Heart left ventricle (tissue), 16 donors: ENCODE measurements around the gene TMEM135. TPM values are rescaled to one million over a fixed set of nuclear protein-coding genes. Genes with fewer than 3 reads are reported as not detected.

Experiments used
- ATAC-seq, 4 donors: fragments of 200-7000 bp; cut with Tn5 transposase; one replicate each; pipeline ENCODE4 v1.9.1; 2020 to 2022; ENCODE audit warnings: moderate library complexity in 4 of 4, mild to moderate bottlenecking in 3 of 4, moderate number of reproducible peaks in 1 of 4
- DNase-seq, 5 donors: peaks; one replicate each; pipeline ENCODE4 v3.0.0-alpha.2; 2020
- H3K27ac ChIP-seq, 12 donors: fragments of 200-600 bp; sonication (generic) in 4 of 12; one replicate each; pipeline versions ENCODE4 v1.5.0 to v1.8.0; 2016 to 2022; ENCODE audit warnings: mild to moderate bottlenecking in 2 of 12
- H3K27me3 ChIP-seq, 9 donors: fragments of 200-600 bp; sonication (generic) in 2 of 9; one replicate each; pipeline versions ENCODE4 v1.5.1 to v1.8.0; 2016 to 2022; ENCODE audit warnings: mild to moderate bottlenecking in 3 of 9
- H3K36me3 ChIP-seq, 9 donors: fragments of 200-600 bp; sonication (generic) in 2 of 9; one replicate each; pipeline versions ENCODE4 v1.5.0 to v1.8.0; 2018 to 2022; ENCODE audit warnings: mild to moderate bottlenecking in 2 of 9
- H3K4me1 ChIP-seq, 12 donors: fragments of 200-600 bp; sonication (generic) in 4 of 12; one replicate each; pipeline versions ENCODE4 v1.5.0 to v1.8.0; 2016 to 2022; ENCODE audit warnings: mild to moderate bottlenecking in 3 of 12
- H3K4me3 ChIP-seq, 12 donors: fragments of 200-600 bp; sonication (generic) in 4 of 12; one replicate each; pipeline versions ENCODE4 v1.5.0 to v1.8.0; 2017 to 2022; ENCODE audit warnings: mild to moderate bottlenecking in 9 of 12, moderate library complexity in 4 of 12
- H3K9me3 ChIP-seq, 12 donors: fragments of 200-600 bp; sonication (generic) in 4 of 12; one replicate each; pipeline versions ENCODE4 v1.5.0 to v1.8.0; 2016 to 2022; ENCODE audit warnings: mild to moderate bottlenecking in 1 of 12
- POLR2A ChIP-seq, 2 donors: fragments of 450-650 bp; IDR thresholded peaks; one replicate each; pipeline ENCODE4 v1.6.1; 2017; ENCODE audit warnings: antibody characterized with exemption in 2 of 2, mild to moderate bottlenecking in 2 of 2, moderate library complexity in 2 of 2
- WGBS, 4 donors: extraction: QIAGEN DNeasy Blood & Tissue Kit in 2 of 4; methylation state at CpG; one replicate each; pipeline versions ENCODE4 v1.1.5 to v1.1.7; 2013 to 2018; 5-methylcytosine and 5-hydroxymethylcytosine counted together
- intact Hi-C, 10 donors: fragments of 100-400 bp; cut with DNase I; formaldehyde crosslinking; loops; one replicate each; pipeline versions ENCODE4 v1.11.1 to v1.14.2; 2022
- polyA plus RNA-seq, 2 donors: library from polyadenylated mRNA; stranded (reverse); fragments of 200-250 nt; gene quantifications; one replicate each; pipeline ENCODE4 v1.2.3, GENCODE V29; 2013
- total RNA-seq, 9 donors: library from RNA; depleted of rRNA in 2 of 9; stranded (reverse); fragments of >200 nt in 2 of 9; fragmentation: NEBNext Ultra II Directional in 3 of 9; extraction: Animal tissue kit (Norgen Biotek cat#: 25700) in 3 of 9; gene quantifications; one replicate each; pipeline versions ENCODE4 v1.1.0 to v1.2.4, GENCODE V29; 2016 to 2023
- TF ChIP-seq, protein P1 (sequence below), 12 donors: fragments of 200-600 bp; sonication (generic) in 4 of 12; IDR thresholded peaks; one replicate each; pipeline versions ENCODE4 v1.5.0 to v1.8.0; 2018 to 2022; ENCODE audit warnings: antibody characterized with exemption in 12 of 12, mild to moderate bottlenecking in 5 of 12
- donor health status: ischemic (EF 13 %, LVEDD 7.1; RV severe dilation, severe dysfunction).
- donor health status: healthy with polysubstance abuse.
- donor health status: DM: no; HTN: yes; CAD: no.
- donor health status: DM: no; HTN: no; CAD: no.
- donor health status: ischemic (EF 25% LVEDD 6.9; RV normal size, moderate dysfunction).
- donor health status: ischemic (EF 25% LVEDD 5.7; RV mildly dilated, moderate dysfunction).
- donor health status: healthy.
- donor health status: DM: yes; HTN: yes; CAD: no.
- donor health status: ischemic (EF 35%, LVEDD 5.7; RV mildly dilated, moderate dysfunction).
- donor health status: nonischemic (EF 11% LVEDD 7.7; RV severe dilation, severe dysfunction).
- donor health status: DM: yes; HTN: yes; CAD: no.
- donor health status: PGD.
- donor health status: ischemic (EF 29% LVEDD 5.4; RV normal size, mild dysfunction).
- donor health status: nonischemic (EF 23%, LVEDD 6.1; RV moderate dilation, normal function).

Gene TMEM135
- total and polyA plus RNA-seq, 11 donors: 3.9 to 22.7 (median 14.7) TPM

GRCh38 chr11:87110443-87111131 lies 72.9 kb downstream of the TMEM135 start:
- H3K27me3 ChIP-seq: no peaks in the 10 kb centered on the region
- no peak overlapping the region for H3K27ac ChIP-seq
- TF ChIP-seq, protein P1, sequence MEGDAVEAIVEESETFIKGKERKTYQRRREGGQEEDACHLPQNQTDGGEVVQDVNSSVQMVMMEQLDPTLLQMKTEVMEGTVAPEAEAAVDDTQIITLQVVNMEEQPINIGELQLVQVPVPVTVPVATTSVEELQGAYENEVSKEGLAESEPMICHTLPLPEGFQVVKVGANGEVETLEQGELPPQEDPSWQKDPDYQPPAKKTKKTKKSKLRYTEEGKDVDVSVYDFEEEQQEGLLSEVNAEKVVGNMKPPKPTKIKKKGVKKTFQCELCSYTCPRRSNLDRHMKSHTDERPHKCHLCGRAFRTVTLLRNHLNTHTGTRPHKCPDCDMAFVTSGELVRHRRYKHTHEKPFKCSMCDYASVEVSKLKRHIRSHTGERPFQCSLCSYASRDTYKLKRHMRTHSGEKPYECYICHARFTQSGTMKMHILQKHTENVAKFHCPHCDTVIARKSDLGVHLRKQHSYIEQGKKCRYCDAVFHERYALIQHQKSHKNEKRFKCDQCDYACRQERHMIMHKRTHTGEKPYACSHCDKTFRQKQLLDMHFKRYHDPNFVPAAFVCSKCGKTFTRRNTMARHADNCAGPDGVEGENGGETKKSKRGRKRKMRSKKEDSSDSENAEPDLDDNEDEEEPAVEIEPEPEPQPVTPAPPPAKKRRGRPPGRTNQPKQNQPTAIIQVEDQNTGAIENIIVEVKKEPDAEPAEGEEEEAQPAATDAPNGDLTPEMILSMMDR (IDR thresholded peaks at IDR 0.05): no peak
- TF ChIP-seq POLR2A (IDR thresholded peaks at IDR 0.05): no peak
- no peaks in the 10 kb centered on the region for H3K9me3 ChIP-seq
- ATAC-seq (no peak), DNase-seq (no peak)
- H3K4me1 ChIP-seq: peaks cover 0 to 13% (median 6%) of the 10 kb centered on the region in 12 donors
- intact Hi-C loops: loop anchor here in 1 of 10 donors (10.0 kb wide), 1 partner anchor 154 kb away; no protein-coding TSS in a partner anchor
- H3K36me3 ChIP-seq: no peaks in the 10 kb centered on the region
- 66 to 82% (median 80%) methylated on average over 3 of the region's 3 CpGs for WGBS, 4 donors
- no peak overlapping the region for H3K4me3 ChIP-seq

DNA sequence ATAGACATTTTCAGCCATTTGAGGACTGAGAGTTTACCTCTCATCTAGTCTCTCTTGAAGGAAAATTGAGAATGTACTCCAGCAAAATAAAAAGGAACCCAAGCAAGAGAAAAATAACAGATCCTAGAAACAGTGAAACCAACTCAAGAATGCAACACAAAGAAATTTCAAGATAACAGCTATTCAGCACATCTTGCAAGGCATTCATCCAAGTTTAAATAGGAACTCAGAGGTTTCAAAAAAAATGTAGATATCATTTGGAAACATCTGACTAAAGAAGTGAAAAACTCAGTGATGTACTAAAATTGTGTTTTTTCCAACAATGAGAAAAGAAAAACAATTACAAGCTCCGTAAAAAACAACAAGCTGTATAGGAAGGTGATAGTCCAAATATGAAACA lies 76.4 kb downstream of the TMEM135 start:
- TF ChIP-seq, protein P1 (IDR thresholded peaks at IDR 0.05): no peak
- no peak for TF ChIP-seq POLR2A (IDR thresholded peaks at IDR 0.05)
- intact Hi-C loops: loop anchor here in 1 of 10 donors (10.0 kb wide), 1 partner anchor 151 kb away; no protein-coding TSS in a partner anchor

GRCh38 chr11:87116185-87116584 lies 78.5 kb downstream of the TMEM135 start:
- 91 to 99% (median 95%) methylated on average over 1 of the region's 1 CpG for WGBS, 4 donors
- intact Hi-C loops: loop anchor here in 1 of 10 donors (10.0 kb wide), 1 partner anchor 149 kb away; no protein-coding TSS in a partner anchor
- Histone ChIP-seq H3K36me3 (no peaks in the 10 kb centered on the region), H3K27me3 (no peaks in the 10 kb centered on the region), H3K9me3 (no peaks in the 10 kb centered on the region), H3K4me3 (no peak overlapping the region), H3K27ac (no peak overlapping the region), H3K4me1 (peaks cover 0 to 13% (median 6%) of the 10 kb centered on the region in 12 donors)
- DNase-seq: no peak
- TF ChIP-seq POLR2A (IDR thresholded peaks at IDR 0.05): no peak
- TF ChIP-seq, protein P1 (IDR thresholded peaks at IDR 0.05): no peak
- no peak for ATAC-seq

More for the DNA sequence above, 76.4 kb downstream of the TMEM135 start:
- WGBS, 4 donors: 57 to 69% (median 64%) methylated on average over 1 of the region's 1 CpG
- no peaks in the 10 kb centered on the region for H3K9me3 ChIP-seq
- no peaks in the 10 kb centered on the region for H3K36me3 ChIP-seq
- H3K4me1 ChIP-seq: peaks cover 0 to 13% (median 6%) of the 10 kb centered on the region in 12 donors
- DNase-seq (no peak), ATAC-seq (no peak)
- no peak overlapping the region for H3K27ac ChIP-seq
- H3K27me3 ChIP-seq: no peaks in the 10 kb centered on the region
- no peak overlapping the region for H3K4me3 ChIP-seq

- WGBS, 4 donors: 98 to 100% (median 98%) methylated on average over 1 of the region's 1 CpG
Observed at GRCh38 chr11:87120937-87121336, 83.2 kb downstream of the TMEM135 start.

More at GRCh38 chr11:87120937-87121336, 83.2 kb downstream of the TMEM135 start:
- TF ChIP-seq, protein P1 (IDR thresholded peaks at IDR 0.05): no peak
- TF ChIP-seq POLR2A (IDR thresholded peaks at IDR 0.05): no peak
- H3K27ac ChIP-seq: no peak overlapping the region
- H3K4me1 ChIP-seq: peaks cover 0 to 9% (median 0%) of the 10 kb centered on the region in 12 donors
- ATAC-seq (no peak), DNase-seq (no peak)
- H3K9me3 ChIP-seq: no peaks in the 10 kb centered on the region
- H3K4me3 ChIP-seq: no peak overlapping the region
- no peaks in the 10 kb centered on the region for H3K36me3 ChIP-seq
- H3K27me3 ChIP-seq: no peaks in the 10 kb centered on the region
- intact Hi-C loops: no loop called here
